HG03159 (cell line): ENCODE data around the gene GARIN5A.
A peak's percentile ranks its signal among the peaks of the same experiment; 100 is the strongest.

Experiments
- ATAC-seq: cut with Tn5 transposase; IDR thresholded peaks from one replicate; pipeline ENCODE4 v1.9.1; 2021; ENCODE audit warnings: mild to moderate bottlenecking, moderate library complexity; ENCODE audit not compliant: unreplicated experiment

GARIN5A gene

DNA sequence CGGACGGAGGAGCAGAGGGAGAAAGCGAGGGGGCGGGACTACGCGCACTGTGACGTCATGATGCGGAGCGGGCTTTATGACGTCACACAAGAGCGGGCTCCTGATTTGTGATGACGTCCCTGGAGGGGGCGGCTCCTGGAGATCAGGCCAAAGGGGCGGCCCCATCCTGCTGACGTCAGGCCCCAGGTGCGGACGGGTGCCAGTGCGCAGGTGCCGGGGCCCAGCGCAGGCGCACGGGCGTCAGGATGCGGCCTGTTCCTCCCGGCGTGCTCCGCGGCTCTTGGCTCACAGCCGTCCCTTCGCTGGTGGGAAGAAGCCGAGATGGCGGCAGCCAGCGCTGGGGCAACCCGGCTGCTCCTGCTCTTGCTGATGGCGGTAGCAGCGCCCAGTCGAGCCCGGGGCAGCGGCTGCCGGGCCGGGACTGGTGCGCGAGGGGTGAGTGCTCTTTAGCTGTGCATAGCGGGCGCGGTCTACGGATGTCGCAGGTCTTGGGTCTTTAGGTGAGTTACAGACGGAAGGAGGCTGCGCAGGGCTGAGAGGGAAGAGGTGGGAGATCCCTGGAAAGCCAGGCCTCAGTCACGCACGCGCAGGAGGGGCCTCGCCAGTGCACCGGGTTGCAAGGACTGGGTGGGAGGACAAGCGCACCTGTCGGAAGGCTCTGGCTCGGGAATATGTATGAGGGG, at the start of gene GARIN5A, which contains the start of gene EMC10:
TSS of gene GARIN5A (minus strand) at position 625 of the 683 bp plus-strand sequence. CDS start at position 165, 460 bp downstream.
TSS of gene EMC10 (plus strand) at position 284 of the 683 bp plus-strand sequence. CDS start at position 322, 38 bp downstream.
- ATAC-seq: peak; percentile 81

DNA sequence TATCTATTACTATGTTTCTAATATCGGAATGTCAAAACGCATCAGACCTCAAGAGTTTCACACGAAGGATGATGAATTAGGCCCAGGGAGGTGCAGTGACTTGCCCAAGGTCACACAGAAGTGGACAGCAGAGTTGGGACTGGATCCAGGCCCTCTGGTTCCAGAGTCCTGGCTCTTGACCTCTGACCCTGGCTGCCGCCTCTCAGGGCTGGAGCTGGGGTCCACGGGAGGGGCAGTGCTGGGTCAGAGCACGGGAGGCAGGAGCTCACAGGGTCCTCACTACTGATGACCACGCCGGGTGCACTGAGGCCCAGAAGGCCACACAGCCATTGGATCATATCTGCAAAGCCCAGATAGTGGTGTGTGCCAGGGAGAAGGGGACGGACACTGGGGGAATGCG, 46.2 kb upstream of the GARIN5A start:
- ATAC-seq: no peak

- no peak for ATAC-seq
Measured at GRCh38 chr19:50520822-50521465, 44.3 kb upstream of the GARIN5A start.

GRCh38 chr19:50519006-50519575, 42.4 kb upstream of the GARIN5A start:
- no peak for ATAC-seq

DNA sequence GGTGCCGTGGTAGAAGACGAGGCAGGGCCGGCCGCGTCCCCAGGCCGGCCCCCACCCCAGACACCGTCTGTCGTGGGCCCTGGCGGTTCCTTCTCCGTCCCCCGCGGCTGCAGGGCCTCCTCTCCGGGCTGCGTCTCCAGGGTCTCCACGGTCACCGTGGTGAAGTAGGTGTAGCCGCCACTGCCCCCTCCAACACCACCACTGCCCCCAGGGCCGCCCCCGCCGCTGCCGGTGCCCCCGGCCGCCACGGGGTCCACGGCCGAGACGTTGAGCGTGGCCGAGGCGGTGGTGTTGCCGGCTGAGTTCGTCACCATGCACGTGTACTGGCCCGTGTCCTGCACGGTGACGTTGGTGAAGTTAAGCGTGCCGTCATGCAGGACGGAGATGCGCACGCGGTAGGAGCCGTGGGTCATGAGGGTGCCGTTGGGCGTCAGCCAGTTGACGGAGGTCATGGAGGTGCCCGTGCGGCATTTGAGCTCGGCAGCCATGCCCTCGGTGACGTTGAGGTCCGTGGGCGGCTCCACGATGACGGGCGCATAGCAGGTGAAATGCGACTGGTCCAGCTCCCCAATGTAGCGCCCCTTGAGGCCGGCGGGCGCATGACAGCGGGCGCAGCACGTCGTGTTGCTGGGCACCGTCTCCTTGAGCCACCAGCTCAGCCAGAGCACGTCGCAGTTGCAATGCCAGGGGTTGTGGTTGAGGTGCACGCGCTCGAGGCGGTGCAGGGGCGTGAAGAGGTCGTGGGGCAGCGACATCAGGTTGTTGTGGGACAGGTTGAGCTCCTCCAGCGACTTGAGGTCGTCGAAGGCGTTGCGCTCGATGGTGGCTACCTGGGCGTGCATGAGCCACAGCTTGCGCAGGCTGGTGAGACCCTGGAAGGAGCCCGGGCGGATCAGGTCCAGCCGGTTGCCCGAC, 41.7 kb upstream of the GARIN5A start:
- no peak for ATAC-seq

DNA sequence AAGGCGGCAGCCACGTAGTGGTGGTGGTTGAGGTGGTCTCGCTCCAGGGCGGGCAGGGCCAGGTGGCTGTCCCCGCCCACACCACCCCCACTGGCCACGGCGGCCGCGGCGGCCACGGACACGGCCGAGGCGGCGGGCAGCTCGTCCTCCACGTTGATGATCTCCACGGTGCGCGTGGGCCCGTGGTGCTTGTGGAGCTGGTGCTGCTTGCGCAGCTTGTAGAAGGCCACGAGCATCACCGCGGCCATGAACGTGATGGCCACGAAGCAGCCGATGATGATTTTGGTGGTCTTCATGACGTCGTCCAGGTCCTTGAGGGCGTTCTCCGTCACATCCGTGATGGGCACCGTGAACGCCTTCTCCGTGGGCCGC, 41.0 kb upstream of the GARIN5A start:
- no peak for ATAC-seq

- no peak for ATAC-seq
Measured at GRCh38 chr19:50516964-50517703, 40.5 kb upstream of the GARIN5A start.

DNA sequence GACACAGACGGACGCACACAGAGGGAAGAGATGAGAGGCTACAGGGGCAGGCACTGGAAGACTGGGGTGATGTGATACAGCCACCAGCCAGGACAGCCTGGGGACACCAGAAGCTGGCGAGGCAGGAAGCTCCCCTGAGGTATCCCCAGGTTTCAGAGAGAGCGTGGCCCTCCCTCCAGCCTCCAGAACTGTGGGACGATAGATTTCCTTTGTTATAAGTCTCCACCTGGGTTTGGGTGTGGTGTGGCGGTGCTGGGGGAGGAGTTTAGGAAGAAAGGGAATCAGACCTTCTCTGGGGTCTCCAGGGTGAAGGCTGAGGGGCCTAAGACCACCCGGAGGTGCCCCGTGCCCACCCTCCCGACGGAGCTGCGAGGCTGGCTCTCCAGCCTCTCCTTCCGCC, 39.8 kb upstream of the GARIN5A start:
- ATAC-seq: no peak

GRCh38 chr19:50515168-50515561, 38.5 kb upstream of the GARIN5A start:
- ATAC-seq: no peak

DNA sequence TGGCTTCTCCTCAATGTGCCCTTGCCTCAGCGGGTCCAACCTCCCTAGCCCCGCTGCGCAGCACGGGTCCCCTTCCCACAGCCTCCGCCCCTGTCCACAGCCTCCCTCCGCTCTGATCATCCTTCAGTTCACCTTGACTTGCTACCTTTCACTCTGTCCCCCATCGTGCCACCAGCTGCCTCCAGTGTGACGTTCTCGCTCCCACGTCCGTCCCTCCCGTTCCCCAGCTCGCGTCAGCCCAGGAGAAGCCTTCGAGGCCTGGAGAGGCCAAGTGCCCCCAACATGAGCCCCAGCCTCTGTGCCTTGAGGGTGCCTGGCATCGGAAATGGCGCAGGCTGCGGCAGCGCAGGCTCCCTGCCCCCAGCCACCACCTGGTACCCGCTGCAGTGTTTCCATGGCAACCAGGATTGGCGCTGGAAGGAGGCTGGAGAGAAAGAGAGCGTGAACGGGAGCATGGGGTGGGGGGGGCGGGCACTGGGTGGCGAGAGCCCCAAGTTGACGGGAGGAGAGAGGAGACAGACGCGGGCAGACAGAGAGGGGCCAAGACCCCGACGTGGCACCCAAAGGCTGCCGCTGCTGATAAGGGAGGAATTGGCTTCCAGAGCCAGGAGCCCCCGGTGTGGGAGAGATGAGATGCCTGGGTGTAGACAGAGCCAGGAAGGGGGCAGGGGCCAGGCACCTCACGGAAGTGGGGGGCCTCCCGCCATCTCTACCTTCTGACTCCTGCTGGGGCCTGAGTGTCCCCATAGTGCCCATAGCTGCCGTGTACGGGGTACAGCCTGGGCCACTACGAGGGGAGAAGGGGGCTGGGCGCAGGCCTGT, 37.9 kb upstream of the GARIN5A start:
- ATAC-seq: no peak

- ATAC-seq: no peak
Measured at GRCh38 chr19:50513746-50514345, 37.2 kb upstream of the GARIN5A start, which contains the start of gene ASPDH. ASPDH (minus strand) TSS chr19:50513913; CDS start chr19:50513823, 90 bp downstream.

DNA sequence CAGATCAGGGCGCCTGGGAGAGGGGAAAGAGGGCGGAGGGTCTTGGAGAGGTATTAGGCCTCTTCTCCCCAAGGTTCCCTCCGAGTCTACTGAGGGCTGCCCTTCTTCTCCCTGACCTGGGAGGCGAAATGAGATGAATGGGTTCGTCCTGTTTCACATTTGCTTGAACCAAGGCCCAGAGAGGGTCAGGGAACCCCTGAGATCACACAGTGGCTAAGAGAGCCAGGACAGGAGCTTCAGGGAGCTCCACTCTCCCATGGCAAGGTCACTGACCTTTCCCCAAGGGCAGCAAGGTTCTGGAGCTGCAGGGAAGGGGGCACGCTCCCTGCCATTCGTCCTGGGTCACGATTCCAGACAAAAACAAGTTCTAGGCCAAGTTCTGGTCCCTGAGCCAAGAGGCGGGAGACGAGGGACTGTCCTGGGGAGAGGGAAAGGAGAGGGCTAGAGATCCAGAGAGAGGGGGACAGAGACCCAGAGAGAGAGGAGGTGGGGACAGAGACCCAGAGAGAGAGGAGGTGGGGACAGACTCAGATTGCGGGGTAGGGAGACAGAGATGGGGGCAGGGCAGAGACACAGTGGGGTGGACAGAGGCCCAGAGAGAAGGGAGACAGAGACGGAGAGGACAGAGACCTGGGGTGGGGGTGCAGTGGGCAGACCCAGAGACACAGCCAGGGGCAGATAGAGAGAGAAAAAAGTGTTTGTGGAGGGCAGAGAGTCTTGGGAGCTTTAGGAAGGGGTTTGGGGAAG, 36.5 kb upstream of the GARIN5A start:
- ATAC-seq: no peak

DNA sequence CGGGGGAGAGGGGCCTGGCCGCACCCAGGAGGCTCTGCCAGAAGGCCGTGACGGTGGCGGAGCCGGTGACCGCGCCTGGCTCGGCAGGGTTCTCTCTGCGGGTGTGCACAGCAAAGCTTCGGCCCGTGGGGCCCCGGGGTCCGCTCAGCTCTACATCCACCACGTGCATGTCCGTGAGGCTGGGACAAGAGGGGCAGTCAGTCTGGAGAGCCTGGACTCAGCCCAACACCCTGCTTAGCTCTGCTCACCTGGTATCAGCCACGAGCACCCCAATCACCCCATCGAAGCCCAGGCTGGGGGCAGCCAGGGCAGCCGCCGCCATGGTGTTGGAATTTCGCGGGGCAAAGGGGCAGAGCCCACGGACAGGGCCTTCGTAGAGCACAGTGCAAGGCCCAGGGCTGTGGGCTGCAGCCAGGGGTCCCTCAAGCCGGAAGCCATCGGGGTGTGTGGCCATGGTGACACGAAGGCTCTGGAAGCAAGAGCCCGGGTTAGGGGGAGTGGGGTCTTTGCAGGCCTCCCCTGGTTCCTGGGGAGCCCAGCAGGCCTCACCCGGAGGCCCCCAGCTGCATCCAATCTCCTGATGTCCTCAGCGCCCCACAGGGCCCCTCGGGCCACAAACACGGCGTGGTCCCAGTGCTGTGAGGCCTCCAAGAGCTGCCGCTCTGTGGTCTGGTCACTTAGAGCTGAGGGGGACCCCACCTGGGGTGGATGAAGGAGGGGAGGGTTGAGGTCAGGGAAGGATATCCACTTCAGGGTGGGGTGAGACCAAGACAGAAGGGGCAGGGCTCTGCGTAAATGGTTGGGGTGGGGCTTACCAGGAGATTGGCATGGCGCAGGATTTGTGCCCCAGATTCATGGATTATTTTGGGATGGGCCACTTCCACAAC, 35.7 kb upstream of the GARIN5A start:
- no peak for ATAC-seq

GRCh38 chr19:50511069-50511822, 34.6 kb upstream of the GARIN5A start, which contains the start of gene JOSD2:
JOSD2 (minus strand) TSS chr19:50511191; CDS start chr19:50510431, 760 bp downstream.
- peak; percentile 80 for ATAC-seq

DNA sequence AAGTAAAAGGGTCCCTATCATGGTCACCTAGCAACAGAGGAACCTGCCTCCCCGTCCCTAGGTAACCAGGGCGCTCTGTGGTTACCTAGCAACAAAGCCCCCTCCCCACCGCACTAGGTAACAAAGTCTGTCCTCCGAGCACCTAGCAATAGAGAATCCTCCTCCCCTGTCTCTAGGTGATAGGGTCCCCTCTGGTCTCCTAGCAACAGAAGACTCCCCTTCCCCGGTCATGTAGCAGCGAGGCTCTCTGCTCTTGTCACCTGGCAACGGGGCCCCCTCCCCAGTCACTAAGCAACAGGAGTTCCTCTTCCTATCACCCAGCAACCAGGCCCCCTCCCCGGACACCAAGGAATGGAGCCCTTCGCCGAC, 34.0 kb upstream of the GARIN5A start:
- peak; percentile 16 for ATAC-seq

DNA sequence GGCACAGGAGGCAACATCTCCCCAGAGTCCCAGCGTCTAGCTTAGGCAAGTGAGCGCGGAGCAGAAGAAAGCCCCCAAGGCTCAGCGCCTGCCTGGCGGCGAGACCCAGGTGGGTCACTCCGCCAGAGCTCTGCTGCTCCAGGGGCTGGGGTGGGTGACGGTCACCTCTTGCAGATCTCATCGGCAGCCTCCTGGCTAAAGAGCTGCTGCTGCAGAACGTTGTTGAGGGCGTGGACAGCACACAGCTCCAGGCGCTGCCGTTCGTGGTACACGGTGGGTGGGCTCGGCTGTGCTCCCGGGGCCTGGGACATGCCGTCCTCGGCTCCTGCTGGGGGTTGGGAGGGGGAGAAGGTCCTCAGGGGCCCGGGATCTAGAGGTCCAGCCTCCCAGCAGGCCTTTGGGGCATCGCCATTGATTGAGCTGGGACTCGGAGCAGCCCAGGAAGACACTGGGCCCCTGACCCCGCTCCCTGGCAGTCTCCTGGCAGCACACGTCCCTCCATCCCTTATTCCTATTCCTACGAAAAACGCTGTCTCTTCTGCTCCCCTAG, 33.5 kb upstream of the GARIN5A start:
- no peak for ATAC-seq
